ENCODE results near the gene NUDT14. TPM values are rescaled to one million over a fixed set of nuclear protein-coding genes. Genes with fewer than 3 reads are reported as not detected.

Gene NUDT14
- total RNA-seq, 1 experiment from 2014 or later = 4.0 TPM

GRCh38 chr14:105212541-105213300, 31.6 kb upstream of the NUDT14 start:
- DNase-seq (ENCODE audit: low read depth) = no peak

- no peak for DNase-seq (ENCODE audit: low read depth)
These were observed 30.6 kb upstream of the NUDT14 start for GRCh38 chr14:105211758-105212089.

GRCh38 chr14:105211086-105211757, 30.1 kb upstream of the NUDT14 start:
- DNase-seq (ENCODE audit: low read depth) = no peak

- DNase-seq (ENCODE audit: low read depth) = no peak
These were observed 29.3 kb upstream of the NUDT14 start for GRCh38 chr14:105210266-105211025.

- DNase-seq (ENCODE audit: low read depth) = no peak
These were observed 28.5 kb upstream of the NUDT14 start for GRCh38 chr14:105209646-105210045.

- no peak for DNase-seq (ENCODE audit: low read depth)
These were observed 28.0 kb upstream of the NUDT14 start for GRCh38 chr14:105209091-105209490.

GRCh38 chr14:105208738-105209075, 27.6 kb upstream of the NUDT14 start:
- DNase-seq (ENCODE audit: low read depth) = no peak

- DNase-seq (ENCODE audit: low read depth) = no peak
These were observed 27.1 kb upstream of the NUDT14 start for GRCh38 chr14:105207996-105208737.

GRCh38 chr14:105207460-105207901, 26.4 kb upstream of the NUDT14 start:
- no peak for DNase-seq (ENCODE audit: low read depth)

GRCh38 chr14:105206873-105207272, 25.8 kb upstream of the NUDT14 start:
- no peak for DNase-seq (ENCODE audit: low read depth)

- peak; percentile 17 for DNase-seq (ENCODE audit: low read depth)
These were observed 24.6 kb upstream of the NUDT14 start for GRCh38 chr14:105205673-105206208.

- DNase-seq (ENCODE audit: low read depth) = no peak
These were observed 24.0 kb upstream of the NUDT14 start for GRCh38 chr14:105204931-105205672.

GRCh38 chr14:105204206-105204930, 23.3 kb upstream of the NUDT14 start:
- DNase-seq (ENCODE audit: low read depth) = no peak

GRCh38 chr14:105203701-105204100, 22.6 kb upstream of the NUDT14 start:
- no peak for DNase-seq (ENCODE audit: low read depth)

- DNase-seq (ENCODE audit: low read depth) = peak; percentile 52
These were observed 22.0 kb upstream of the NUDT14 start for GRCh38 chr14:105203057-105203531.

GRCh38 chr14:105201925-105202513, 20.9 kb upstream of the NUDT14 start:
- DNase-seq (ENCODE audit: low read depth) = no peak

GRCh38 chr14:105201156-105201924, 20.2 kb upstream of the NUDT14 start:
- no peak for DNase-seq (ENCODE audit: low read depth)

GRCh38 chr14:105200641-105201040, 19.5 kb upstream of the NUDT14 start:
- no peak for DNase-seq (ENCODE audit: low read depth)

GRCh38 chr14:105200074-105200473, 19.0 kb upstream of the NUDT14 start:
- no peak for DNase-seq (ENCODE audit: low read depth)
